ENCODE results near the gene ITGA2B.

Gene ITGA2B

DNA sequence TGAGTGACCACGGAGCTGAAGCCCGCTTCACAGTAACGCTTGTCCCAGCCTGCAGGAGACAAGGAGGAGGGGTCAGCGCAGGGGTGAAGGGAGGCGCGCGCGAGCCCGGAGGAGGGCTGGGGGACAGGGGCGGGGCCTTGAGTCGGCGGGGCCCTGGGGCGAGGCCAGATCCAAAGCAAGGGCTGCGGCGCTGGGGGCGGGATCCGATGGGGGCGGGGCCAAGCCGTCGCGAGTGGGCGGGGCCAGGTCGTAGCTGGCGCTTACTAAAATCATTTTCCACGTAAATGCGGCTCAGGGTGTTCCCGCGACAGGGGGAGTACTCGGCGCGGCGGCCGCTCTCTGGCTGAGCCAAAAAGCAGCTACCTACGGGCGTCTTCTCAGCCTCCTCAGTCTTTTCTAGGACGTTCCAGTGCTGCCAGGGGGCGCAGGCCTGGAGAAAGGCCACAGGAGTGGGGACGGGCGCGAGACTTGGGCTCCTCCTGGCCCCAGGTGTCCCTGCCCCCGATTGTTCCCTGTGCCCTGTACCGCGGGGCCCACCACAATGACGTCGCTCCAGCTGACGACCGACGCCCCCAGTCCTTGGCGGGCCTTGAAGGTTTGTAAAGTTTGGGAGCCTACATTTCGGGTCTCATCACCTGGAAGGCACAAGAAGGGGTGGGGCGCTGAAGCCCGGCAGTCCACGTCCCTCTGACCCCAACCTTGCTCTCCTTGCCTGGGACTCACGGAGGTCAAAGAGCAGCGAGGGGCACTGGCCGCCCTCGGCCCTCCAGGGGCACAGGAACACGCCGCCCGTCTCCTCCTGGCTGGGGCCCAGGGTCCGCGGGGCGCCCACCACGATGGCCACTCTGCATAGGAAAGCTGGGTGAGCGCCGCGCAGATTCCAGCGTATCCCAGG, 3.9 kb downstream of the ITGA2B start:
- TF ChIP-seq EP300 (IDR thresholded peaks at IDR 0.05; ENCODE audit: borderline replicate concordance) (no peak), YY1 (IDR thresholded peaks at IDR 0.05; ENCODE audit: low read depth) (no peak; the same call in 1 of the 2 replicates), EGR1 (IDR thresholded peaks at IDR 0.05) (no peak), CEBPB (IDR thresholded peaks at IDR 0.05) (no peak), CREB1 (IDR thresholded peaks at IDR 0.05; ENCODE audit: low read depth) (no peak), RAD21 (IDR thresholded peaks at IDR 0.05; ENCODE audit: low read depth) (0 out of 2 replicates have a peak, but pooled peaks have one; percentile 12), TCF12 (IDR thresholded peaks at IDR 0.05; ENCODE audit: low read depth) (0 out of 2 replicates have a peak, but pooled peaks have one; percentile 14), TAF1 (IDR thresholded peaks at IDR 0.05; ENCODE audit: low read depth) (0 out of 2 replicates have a peak, but pooled peaks have one; percentile 51)
- TF ChIP-seq, protein P1, sequence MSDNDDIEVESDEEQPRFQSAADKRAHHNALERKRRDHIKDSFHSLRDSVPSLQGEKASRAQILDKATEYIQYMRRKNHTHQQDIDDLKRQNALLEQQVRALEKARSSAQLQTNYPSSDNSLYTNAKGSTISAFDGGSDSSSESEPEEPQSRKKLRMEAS (IDR thresholded peaks at IDR 0.05) = no peak

DNA sequence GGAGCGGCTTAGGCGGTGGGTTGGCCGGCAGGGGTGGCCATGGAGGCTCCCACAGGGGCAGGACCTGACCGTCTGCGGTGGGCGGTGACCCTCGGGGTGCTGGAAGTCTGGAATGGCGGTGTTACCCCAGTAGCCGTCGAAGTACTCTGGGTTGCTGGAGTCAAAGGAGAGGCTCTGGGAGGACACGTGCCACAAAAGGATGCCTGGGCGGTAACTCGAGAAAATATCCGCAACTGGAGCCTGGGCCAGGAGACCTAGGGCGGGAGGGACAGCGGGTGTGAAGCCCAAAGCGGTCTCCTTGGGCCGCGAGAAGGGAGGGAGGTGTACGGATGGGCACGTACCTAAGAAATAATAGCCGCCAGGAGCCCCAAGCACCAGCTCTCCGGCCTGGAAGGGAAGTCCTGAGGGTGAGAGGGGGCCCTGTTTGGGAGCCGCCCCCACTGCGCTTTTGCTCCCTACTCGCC, 4.6 kb downstream of the ITGA2B start:
- TF ChIP-seq EP300 (IDR thresholded peaks at IDR 0.05; ENCODE audit: borderline replicate concordance) (no peak), FOXM1 (IDR thresholded peaks at IDR 0.05; ENCODE audit: borderline replicate concordance, low read depth) (no peak), EGR1 (IDR thresholded peaks at IDR 0.05) (no peak), ZBTB7A (IDR thresholded peaks at IDR 0.05; ENCODE audit: low read depth) (0 out of 2 replicates have a peak, but pooled peaks have one; percentile 15), TCF12 (IDR thresholded peaks at IDR 0.05; ENCODE audit: low read depth) (no peak), TAF1 (IDR thresholded peaks at IDR 0.05; ENCODE audit: low read depth) (no peak), TEAD4 (IDR thresholded peaks at IDR 0.05) (no peak), CREB1 (IDR thresholded peaks at IDR 0.05; ENCODE audit: low read depth) (no peak), RAD21 (IDR thresholded peaks at IDR 0.05; ENCODE audit: low read depth) (no peak), CEBPB (IDR thresholded peaks at IDR 0.05) (no peak), NFIC (IDR thresholded peaks at IDR 0.05) (no peak), YY1 (IDR thresholded peaks at IDR 0.05; ENCODE audit: low read depth) (no peak)
- TF ChIP-seq, protein P1 (IDR thresholded peaks at IDR 0.05) = peak; percentile 90
- TF ChIP-seq, protein P2, sequence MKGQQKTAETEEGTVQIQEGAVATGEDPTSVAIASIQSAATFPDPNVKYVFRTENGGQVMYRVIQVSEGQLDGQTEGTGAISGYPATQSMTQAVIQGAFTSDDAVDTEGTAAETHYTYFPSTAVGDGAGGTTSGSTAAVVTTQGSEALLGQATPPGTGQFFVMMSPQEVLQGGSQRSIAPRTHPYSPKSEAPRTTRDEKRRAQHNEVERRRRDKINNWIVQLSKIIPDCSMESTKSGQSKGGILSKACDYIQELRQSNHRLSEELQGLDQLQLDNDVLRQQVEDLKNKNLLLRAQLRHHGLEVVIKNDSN (IDR thresholded peaks at IDR 0.05) = 0 out of 2 replicates have a peak, but pooled peaks have one; percentile 19
- TF ChIP-seq, protein P3, sequence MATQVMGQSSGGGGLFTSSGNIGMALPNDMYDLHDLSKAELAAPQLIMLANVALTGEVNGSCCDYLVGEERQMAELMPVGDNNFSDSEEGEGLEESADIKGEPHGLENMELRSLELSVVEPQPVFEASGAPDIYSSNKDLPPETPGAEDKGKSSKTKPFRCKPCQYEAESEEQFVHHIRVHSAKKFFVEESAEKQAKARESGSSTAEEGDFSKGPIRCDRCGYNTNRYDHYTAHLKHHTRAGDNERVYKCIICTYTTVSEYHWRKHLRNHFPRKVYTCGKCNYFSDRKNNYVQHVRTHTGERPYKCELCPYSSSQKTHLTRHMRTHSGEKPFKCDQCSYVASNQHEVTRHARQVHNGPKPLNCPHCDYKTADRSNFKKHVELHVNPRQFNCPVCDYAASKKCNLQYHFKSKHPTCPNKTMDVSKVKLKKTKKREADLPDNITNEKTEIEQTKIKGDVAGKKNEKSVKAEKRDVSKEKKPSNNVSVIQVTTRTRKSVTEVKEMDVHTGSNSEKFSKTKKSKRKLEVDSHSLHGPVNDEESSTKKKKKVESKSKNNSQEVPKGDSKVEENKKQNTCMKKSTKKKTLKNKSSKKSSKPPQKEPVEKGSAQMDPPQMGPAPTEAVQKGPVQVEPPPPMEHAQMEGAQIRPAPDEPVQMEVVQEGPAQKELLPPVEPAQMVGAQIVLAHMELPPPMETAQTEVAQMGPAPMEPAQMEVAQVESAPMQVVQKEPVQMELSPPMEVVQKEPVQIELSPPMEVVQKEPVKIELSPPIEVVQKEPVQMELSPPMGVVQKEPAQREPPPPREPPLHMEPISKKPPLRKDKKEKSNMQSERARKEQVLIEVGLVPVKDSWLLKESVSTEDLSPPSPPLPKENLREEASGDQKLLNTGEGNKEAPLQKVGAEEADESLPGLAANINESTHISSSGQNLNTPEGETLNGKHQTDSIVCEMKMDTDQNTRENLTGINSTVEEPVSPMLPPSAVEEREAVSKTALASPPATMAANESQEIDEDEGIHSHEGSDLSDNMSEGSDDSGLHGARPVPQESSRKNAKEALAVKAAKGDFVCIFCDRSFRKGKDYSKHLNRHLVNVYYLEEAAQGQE (IDR thresholded peaks at IDR 0.05; ENCODE audit: low read depth) = no peak

DNA sequence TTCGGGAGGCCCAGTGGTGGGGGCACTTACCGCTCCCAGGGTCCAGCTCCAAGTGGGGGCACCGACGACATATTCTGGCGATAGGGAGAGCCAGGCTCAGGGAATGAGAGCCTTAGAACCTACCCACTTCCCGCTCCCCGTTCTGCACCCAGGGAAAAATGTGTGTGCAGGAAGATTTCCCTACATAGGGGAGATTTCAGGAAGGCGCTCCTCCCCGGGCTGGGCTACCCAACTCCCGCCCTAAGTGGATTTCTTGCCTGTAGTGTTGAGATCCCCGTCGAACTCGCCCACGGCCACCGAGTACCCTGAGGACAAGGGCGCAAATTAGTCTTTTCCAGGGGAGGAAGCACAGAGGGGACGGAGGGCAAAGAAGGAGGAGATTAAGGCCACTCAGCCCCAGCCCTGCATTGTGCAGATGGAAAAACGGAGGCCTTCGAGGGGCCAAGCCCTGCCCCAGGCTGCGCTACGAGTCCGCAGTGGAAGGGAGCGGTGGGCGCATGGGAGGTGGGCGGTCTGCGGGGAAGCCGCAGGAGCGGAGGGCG, 5.1 kb downstream of the ITGA2B start:
- TF ChIP-seq RAD21 (IDR thresholded peaks at IDR 0.05; ENCODE audit: low read depth) (no peak), ZBTB7A (IDR thresholded peaks at IDR 0.05; ENCODE audit: low read depth) (0 out of 2 replicates have a peak, but pooled peaks have one; percentile 7)
- TF ChIP-seq, protein P1 (IDR thresholded peaks at IDR 0.05) = no peak

DNA sequence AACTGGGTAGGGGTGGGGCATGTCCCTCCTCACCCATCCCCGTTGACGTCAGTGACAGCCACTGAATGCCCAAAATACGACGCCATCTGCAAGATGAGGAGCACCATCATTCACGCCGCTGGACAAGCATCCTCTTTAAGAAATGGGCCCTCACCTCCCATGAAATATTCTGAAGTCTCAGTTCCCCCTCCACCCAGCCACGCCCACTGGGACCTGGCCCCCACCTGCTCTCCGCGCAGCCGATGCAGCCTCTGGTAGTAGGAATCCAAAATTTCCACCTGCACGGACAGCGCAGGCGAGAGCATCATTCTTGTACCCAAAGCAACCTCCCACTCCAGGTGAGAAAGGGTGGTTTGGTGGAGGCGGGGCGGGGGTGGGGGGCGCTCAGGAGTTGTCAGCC, 5.6 kb downstream of the ITGA2B start:
- TF ChIP-seq EP300 (IDR thresholded peaks at IDR 0.05; ENCODE audit: borderline replicate concordance) (no peak), YY1 (IDR thresholded peaks at IDR 0.05; ENCODE audit: low read depth) (no peak), ZBTB7A (IDR thresholded peaks at IDR 0.05; ENCODE audit: low read depth) (no peak), FOXM1 (IDR thresholded peaks at IDR 0.05; ENCODE audit: borderline replicate concordance, low read depth) (no peak)
- TF ChIP-seq, protein P1 (IDR thresholded peaks at IDR 0.05) = no peak

DNA sequence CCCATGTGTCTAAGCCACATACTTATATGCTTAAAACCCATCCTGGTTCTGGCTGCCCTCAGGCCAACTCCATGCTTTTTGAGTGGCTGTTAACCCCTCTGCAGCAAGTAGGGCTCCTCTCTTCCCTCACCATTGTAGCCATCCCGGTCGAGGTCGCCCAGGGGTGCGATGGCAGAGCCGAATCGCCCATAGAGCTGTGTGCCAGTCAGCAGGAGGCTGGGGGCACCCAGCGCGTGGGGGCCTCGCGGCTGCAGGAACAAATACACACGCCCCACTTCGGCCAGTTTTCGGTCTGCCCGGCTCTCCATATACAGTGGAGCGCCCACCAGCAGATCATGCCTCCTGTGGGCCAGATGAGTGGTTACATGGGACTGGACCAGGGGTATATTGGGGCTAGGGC, 6.1 kb downstream of the ITGA2B start:
- no peak for TF ChIP-seq EGR1 (IDR thresholded peaks at IDR 0.05)

GRCh38 chr17:44382917-44383316, 6.5 kb downstream of the ITGA2B start:
- no peak for TF ChIP-seq TAF1 (IDR thresholded peaks at IDR 0.05; ENCODE audit: low read depth)
- no peak for TF ChIP-seq FOXM1 (IDR thresholded peaks at IDR 0.05; ENCODE audit: borderline replicate concordance, low read depth)
- TF ChIP-seq ZBTB7A (IDR thresholded peaks at IDR 0.05; ENCODE audit: low read depth) = no peak
- TF ChIP-seq CREB1 (IDR thresholded peaks at IDR 0.05; ENCODE audit: low read depth) = no peak
- TF ChIP-seq, protein P1 (IDR thresholded peaks at IDR 0.05) = no peak
- TF ChIP-seq EP300 (IDR thresholded peaks at IDR 0.05; ENCODE audit: borderline replicate concordance) = no peak
- no peak for TF ChIP-seq CEBPB (IDR thresholded peaks at IDR 0.05)
- TF ChIP-seq TCF12 (IDR thresholded peaks at IDR 0.05; ENCODE audit: low read depth) = no peak
- no peak for TF ChIP-seq EGR1 (IDR thresholded peaks at IDR 0.05)
- no peak for TF ChIP-seq TEAD4 (IDR thresholded peaks at IDR 0.05)

- no peak for TF ChIP-seq ZBTB7A (IDR thresholded peaks at IDR 0.05; ENCODE audit: low read depth)
- no peak for TF ChIP-seq NFIC (IDR thresholded peaks at IDR 0.05)
- no peak for TF ChIP-seq FOXM1 (IDR thresholded peaks at IDR 0.05; ENCODE audit: borderline replicate concordance, low read depth)
Measured at GRCh38 chr17:44381810-44382305, 7.6 kb downstream of the ITGA2B start.
